IMR-90 (cell line): ENCODE measurements around the gene CPXM2. TPM values are rescaled to one million over a fixed set of nuclear protein-coding genes. Genes with fewer than 3 reads are reported as not detected.
A peak's percentile ranks its signal among the peaks of the same experiment; 100 is the strongest.

Experiments used
- ATAC-seq: fragments of 200-7000 bp; cut with Tn5 transposase; 2 replicates; pipeline ENCODE4 v1.9.1; 2020; ENCODE audit warnings: low read depth, mild to moderate bottlenecking, moderate library complexity
- BruUV-seq: library from RNA; stranded (reverse); fragments of 400-500 nt; replicated peaks from 2 replicates; lab custom pipeline; 2021; lab: Mats Ljungman, UMichigan
- CTCF ChIA-PET: fragments of 300-600 bp; formaldehyde crosslinking; extraction: SDS; loops from one replicate; lab custom pipeline; 2021; ENCODE audit warnings: antibody characterized with exemption; lab: Yijun Ruan, JAX
- POLR2A ChIA-PET: fragments of 300-600 bp; sonication (Branson Sonifier 250); formaldehyde crosslinking; loops from one replicate; lab custom pipeline; 2022; ENCODE audit warnings: antibody characterized with exemption; ENCODE audit not compliant: unreplicated experiment; lab: Charles Lee
- DNase-seq: peaks from one replicate; pipeline ENCODE4 v3.0.0; 2013
- H2AFZ ChIP-seq: replicated peaks from 2 replicates; pipeline ENCODE3; 2013; ENCODE audit warnings: low read length, mild to moderate bottlenecking; ENCODE audit not compliant: poor library complexity
- H2AK5ac ChIP-seq: 2 replicates; pipeline ENCODE4 v1.6.1; 2013; ENCODE audit warnings: low read depth, low read length, inconsistent platforms
- H2AK9ac ChIP-seq: replicated peaks from 2 replicates; pipeline ENCODE3; 2013; ENCODE audit warnings: mild to moderate bottlenecking, low read depth, low read length, moderate library complexity; ENCODE audit not compliant: poor library complexity
- H2BK120ac ChIP-seq: 2 replicates; pipeline ENCODE4 v1.6.1; 2013; ENCODE audit warnings: low read depth, low read length, inconsistent platforms
- H2BK15ac ChIP-seq: 3 replicates; pipeline ENCODE4 v1.6.1; 2013; ENCODE audit warnings: low read depth, low read length, inconsistent platforms
- H2BK20ac ChIP-seq: 2 replicates; pipeline ENCODE4 v1.6.1; 2013; ENCODE audit warnings: low read depth, mild to moderate bottlenecking, inconsistent platforms, low read length, moderate library complexity
- H2BK5ac ChIP-seq: 2 replicates; pipeline ENCODE4 v1.6.1; 2013; ENCODE audit warnings: mild to moderate bottlenecking, low read depth, low read length, inconsistent platforms; ENCODE audit not compliant: poor library complexity, severe bottlenecking
- H3K14ac ChIP-seq: replicated peaks from 2 replicates; pipeline ENCODE4 v1.6.1; 2013; ENCODE audit warnings: low read depth, low read length, inconsistent platforms
- H3K18ac ChIP-seq: 2 replicates; pipeline ENCODE4 v1.6.1; 2013; ENCODE audit warnings: low read depth, low read length, control low read depth
- H3K23ac ChIP-seq: 2 replicates; pipeline ENCODE4 v1.6.1; 2013; ENCODE audit warnings: low read depth, low read length, inconsistent platforms
- H3K27ac ChIP-seq: 2 replicates; pipeline ENCODE4 v1.5.1; 2013; ENCODE audit warnings: mild to moderate bottlenecking, control low read depth, low read length; ENCODE audit not compliant: insufficient read depth
- H3K27me3 ChIP-seq: 2 replicates; pipeline ENCODE4 v1.6.1; 2013; ENCODE audit warnings: low read length; ENCODE audit not compliant: control insufficient read depth, insufficient read depth
- H3K36me3 ChIP-seq: 2 replicates; pipeline ENCODE4 v1.6.1; 2013; ENCODE audit warnings: low read length, mixed read lengths; ENCODE audit not compliant: control insufficient read depth, insufficient read depth
- H3K4ac ChIP-seq: 2 replicates; pipeline ENCODE4 v1.6.1; 2013; ENCODE audit warnings: low read depth, low read length, inconsistent platforms
- H3K4me1 ChIP-seq: 2 replicates; pipeline ENCODE4 v1.6.1; 2013; ENCODE audit warnings: low read length, mixed read lengths; ENCODE audit not compliant: control insufficient read depth, insufficient read depth
- H3K4me2 ChIP-seq: 2 replicates; pipeline ENCODE4 v1.6.1; 2013; ENCODE audit warnings: low read depth, mild to moderate bottlenecking, control low read depth, low read length, moderate library complexity
- H3K4me3 ChIP-seq: 2 replicates; pipeline ENCODE4 v1.5.1; 2013; ENCODE audit warnings: low read depth, mild to moderate bottlenecking, control low read depth, low read length, moderate library complexity; ENCODE audit not compliant: insufficient read depth
- H3K56ac ChIP-seq: 2 replicates; pipeline ENCODE4 v1.6.1; 2013; ENCODE audit warnings: low read length, inconsistent platforms; ENCODE audit not compliant: insufficient read depth; ENCODE audit errors: extremely low read depth
- H3K79me1 ChIP-seq, 2 experiments: 2 replicates each; pipeline ENCODE4 v1.6.1; 2013; ENCODE audit warnings: low read length in 2 of 2, inconsistent platforms in 1 of 2, low read depth in 1 of 2
- H3K9ac ChIP-seq: 2 replicates; pipeline ENCODE4 v1.6.1; 2013; ENCODE audit warnings: low read depth, low read length, control low read depth
- H3K9me1 ChIP-seq: 2 replicates; pipeline ENCODE4 v1.6.1; 2013; ENCODE audit warnings: low read length, inconsistent platforms; ENCODE audit not compliant: insufficient read depth
- H3K9me3 ChIP-seq: 2 replicates; pipeline ENCODE4 v1.6.1; 2013; ENCODE audit warnings: low read length; ENCODE audit not compliant: control insufficient read depth, insufficient read depth
- H4K20me1 ChIP-seq: 2 replicates; pipeline ENCODE4 v1.6.1; 2013; ENCODE audit warnings: low read length, inconsistent platforms; ENCODE audit not compliant: insufficient read depth
- H4K5ac ChIP-seq: 2 replicates; pipeline ENCODE4 v1.6.1; 2013; ENCODE audit warnings: mild to moderate bottlenecking, low read depth, low read length, control low read depth
- H4K8ac ChIP-seq, 2 experiments: 2 replicates each; pipeline ENCODE4 v1.6.1; 2013; ENCODE audit warnings: low read depth in 2 of 2, low read length in 2 of 2, control low read depth in 1 of 2, inconsistent platforms in 1 of 2
- H4K91ac ChIP-seq: 2 replicates; pipeline ENCODE4 v1.6.1; 2013; ENCODE audit warnings: low read depth, low read length, inconsistent platforms; ENCODE audit not compliant: insufficient read depth
- RAD21 ChIP-seq: IDR thresholded peaks from 2 replicates; pipeline ENCODE4 v1.6.1; 2012; ENCODE audit warnings: low read length, improper control_type of control experiment
- SMC3 ChIP-seq: fragments of 150-350 bp; IDR thresholded peaks from 2 replicates; pipeline ENCODE4 v1.6.1; 2016; ENCODE audit warnings: low read depth, mild to moderate bottlenecking, antibody characterized with exemption, low read length, moderate library complexity
- whole genome bisulfite sequencing, 2 experiments: methylation state at CpG; one replicate each; pipeline versions ENCODE4 v1.1.5 to v1.1.7; 2013; ENCODE audit warnings: missing lambda C conversion rate in 2 of 2; ENCODE audit not compliant: insufficient read length in 1 of 2; ENCODE audit errors: extremely low coverage in 2 of 2; 5-methylcytosine and 5-hydroxymethylcytosine counted together
- dilution Hi-C: fragments of 300-500 bp; cut with HindIII; formaldehyde crosslinking; loops from one replicate; pipeline ENCODE4 v1.14.3; 2018; ENCODE audit warnings: low sequenced_read_pairs; ENCODE audit not compliant: unreplicated experiment
- in situ Hi-C: fragments of 300-500 bp; cut with MboI; formaldehyde crosslinking; loops from 3 replicates; pipeline ENCODE4 v1.14.3; 2019; ENCODE audit warnings: low sequenced_read_pairs, inconsistent platforms, mixed read lengths
- intact Hi-C: fragments of 100-400 bp; cut with micrococcal nuclease; formaldehyde crosslinking; loops from 2 replicates; pipeline ENCODE4 v1.10.0; 2022
- polyA plus RNA-seq, 3 experiments: library from polyadenylated mRNA; depleted of rRNA; stranded (reverse); fragments of >200 nt; gene quantifications; 2 replicates each; pipeline ENCODE4 v1.2.3, GENCODE V29; 2012; ENCODE audit warnings: low replicate concordance in 1 of 3
- total RNA-seq: library from RNA; depleted of rRNA; stranded (reverse); fragments of >200 nt; gene quantifications from 2 replicates; pipeline ENCODE4 v1.2.3, GENCODE V29; 2012

Gene CPXM2
- total and polyA plus RNA-seq, 2 of the 4 experiments (the other 2 are of a cell fraction), result not detected

DNA sequence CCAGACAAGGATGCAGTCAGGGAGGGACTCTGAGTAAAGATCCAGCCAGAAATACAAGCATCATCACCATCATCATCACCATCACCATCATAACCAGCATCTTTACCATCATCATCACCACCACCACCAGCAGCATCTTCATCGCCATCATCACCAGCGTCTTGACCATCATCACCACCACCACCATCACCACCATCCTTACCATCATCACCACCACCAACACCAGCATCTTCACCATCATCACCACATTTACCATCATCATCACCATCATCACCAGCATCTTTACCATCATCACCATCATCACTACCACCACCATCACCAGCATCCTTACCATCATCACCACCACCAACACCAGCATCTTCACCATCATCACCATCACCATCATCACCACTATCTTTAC lies 44.1 kb upstream of the CPXM2 start:
- no peaks in the 10 kb centered on the region for H3K4me1 ChIP-seq
- H3K9me1 ChIP-seq, result no peaks in the 10 kb centered on the region
- no peak for TF ChIP-seq SMC3
- TF ChIP-seq RAD21, result no peak
- DNase-seq, result no peak
- H2BK5ac ChIP-seq, result peak overlapping the region; percentile 8
- H3K4me2 ChIP-seq, result no peak overlapping the region
- H3K27me3 ChIP-seq, result no peaks in the 10 kb centered on the region
- no peak for ATAC-seq
- 69% methylated on average over 2 of the region's 2 CpGs; no CpG with 5 or more reads in 1 of the 2 experiments for WGBS, 2 experiments
- no peak overlapping the region for H3K27ac ChIP-seq
- no peak overlapping the region for H3K14ac ChIP-seq
- CTCF ChIA-PET, result no interaction called here
- H2AK5ac ChIP-seq, result no peak overlapping the region
- no peak overlapping the region for H2AFZ ChIP-seq
- no peak overlapping the region for H3K18ac ChIP-seq
- no peaks in the 10 kb centered on the region for H4K20me1 ChIP-seq
- no peak overlapping the region for H3K56ac ChIP-seq
- no peak overlapping the region for H3K4me3 ChIP-seq
- POLR2A ChIA-PET, result no interaction called here
- in situ Hi-C loops (no loop called here), intact Hi-C loops (no loop called here), dilution Hi-C loops (no loop called here)
- BruUV-seq, result no TSS peak
- H2BK15ac ChIP-seq, result no peak overlapping the region
- no peak overlapping the region for H2BK20ac ChIP-seq
- peaks cover 36% of the 10 kb centered on the region for H3K9me3 ChIP-seq
- H3K4ac ChIP-seq, result no peak overlapping the region
- H2BK120ac ChIP-seq, result no peak overlapping the region
- no peaks in the 10 kb centered on the region for H3K79me1 ChIP-seq
- no peak overlapping the region for H2AK9ac ChIP-seq
- H4K5ac ChIP-seq, result no peak overlapping the region
- no peak overlapping the region for H4K8ac ChIP-seq
- no peak overlapping the region for H4K91ac ChIP-seq
- H3K23ac ChIP-seq, result no peak overlapping the region
- no peaks in the 10 kb centered on the region for H3K36me3 ChIP-seq
- H3K9ac ChIP-seq, result no peak overlapping the region
